Renal cortical epithelial cell (primary cell): ENCODE results near the gene NPTX2. TPM values are rescaled to one million over a fixed set of nuclear protein-coding genes. Genes with fewer than 3 reads are reported as not detected.
A peak's percentile ranks its signal among the peaks of the same experiment; 100 is the strongest.
"Not testable (repeated sequence)": the region's sequence is repeated elsewhere in the genome, so short reads cannot be mapped to it uniquely, and the experiment has no call there.

Source experiments
- DNase-seq: peaks from one replicate; pipeline ENCODE4 v3.0.0-alpha.2; 2011; ENCODE audit warnings: low read depth
- total RNA-seq: library from RNA; depleted of rRNA; stranded (reverse); fragments of >200 nt; gene quantifications from 2 replicates; pipeline ENCODE4 v1.2.3, GENCODE V29; 2014

Gene NPTX2
- total RNA-seq: 0.35 TPM in 1 of 2 replicates, not detected in the other

DNA sequence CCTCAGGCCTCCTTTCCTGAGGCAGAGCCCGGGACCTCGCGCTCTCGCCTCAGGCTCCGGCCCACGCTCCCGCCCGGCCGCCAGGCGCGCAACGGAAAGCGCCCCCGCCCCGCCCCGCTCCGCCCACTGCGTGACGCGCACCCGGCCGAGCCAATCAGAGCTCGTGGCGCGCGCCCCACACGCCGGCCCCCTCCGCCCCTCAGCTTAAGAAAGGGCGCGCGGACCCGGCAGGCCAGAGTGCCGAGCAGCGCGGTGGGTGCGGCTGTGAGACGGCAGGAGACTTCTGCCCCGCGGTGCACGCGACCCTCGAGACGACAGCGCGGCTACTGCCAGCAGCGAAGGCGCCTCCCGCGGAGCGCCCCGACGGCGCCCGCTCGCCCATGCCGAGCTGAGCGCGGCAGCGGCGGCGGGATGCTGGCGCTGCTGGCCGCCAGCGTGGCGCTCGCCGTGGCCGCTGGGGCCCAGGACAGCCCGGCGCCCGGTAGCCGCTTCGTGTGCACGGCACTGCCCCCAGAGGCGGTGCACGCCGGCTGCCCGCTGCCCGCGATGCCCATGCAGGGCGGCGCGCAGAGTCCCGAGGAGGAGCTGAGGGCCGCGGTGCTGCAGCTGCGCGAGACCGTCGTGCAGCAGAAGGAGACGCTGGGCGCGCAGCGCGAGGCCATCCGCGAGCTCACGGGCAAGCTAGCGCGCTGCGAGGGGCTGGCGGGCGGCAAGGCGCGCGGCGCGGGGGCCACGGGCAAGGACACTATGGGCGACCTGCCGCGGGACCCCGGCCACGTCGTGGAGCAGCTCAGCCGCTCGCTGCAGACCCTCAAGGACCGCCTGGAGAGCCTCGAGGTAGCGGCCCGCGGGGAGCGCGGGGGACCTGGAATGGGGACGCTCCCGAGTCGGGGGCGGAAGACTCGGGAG lies at the start of gene NPTX2:
Gene NPTX2, plus strand, starts transcription at position 235 of the 909 bp plus-strand sequence. Its CDS starts 177 bp downstream, at position 412.
- DNase-seq: no peak

DNA sequence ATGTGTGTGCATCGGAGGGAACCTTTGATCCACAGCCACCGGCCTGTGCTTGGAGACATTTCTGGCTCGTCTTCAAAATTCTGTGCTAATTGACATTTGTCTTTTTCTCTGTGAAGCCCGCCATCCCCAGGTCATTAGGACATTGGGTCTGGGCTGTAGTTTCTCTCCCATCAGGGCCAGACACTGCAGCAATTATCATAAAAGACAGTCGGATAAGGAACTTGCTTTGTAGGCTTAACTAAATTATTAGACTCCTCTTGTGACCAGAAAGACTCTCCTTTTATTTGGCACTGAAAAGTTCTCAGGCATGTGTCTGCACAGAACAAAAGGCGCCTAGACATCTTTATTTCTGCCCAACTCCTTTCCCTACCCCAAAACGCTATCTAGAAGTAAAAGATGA lies 49.1 kb upstream of the NPTX2 start:
- no peak for DNase-seq

DNA sequence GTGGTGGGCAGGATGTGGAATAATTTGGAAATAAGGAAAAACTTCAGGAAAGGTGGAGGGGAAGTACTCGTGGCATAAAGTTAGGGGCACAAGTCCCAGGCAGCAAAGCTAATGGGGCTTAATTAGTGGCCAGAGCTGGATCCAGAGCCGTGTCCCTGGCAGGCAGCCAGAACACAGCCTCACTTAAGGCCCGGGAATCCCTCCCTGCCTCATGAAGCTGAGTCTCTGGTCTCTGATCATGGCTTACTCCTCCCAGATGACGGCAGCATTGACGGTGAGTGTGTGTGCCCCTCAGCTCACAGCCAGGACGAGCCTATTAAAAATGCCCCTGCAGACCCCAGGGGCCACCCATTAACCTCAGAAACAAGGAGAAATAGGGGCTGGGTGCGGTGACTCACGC lies 48.2 kb upstream of the NPTX2 start:
- no peak for DNase-seq

DNA sequence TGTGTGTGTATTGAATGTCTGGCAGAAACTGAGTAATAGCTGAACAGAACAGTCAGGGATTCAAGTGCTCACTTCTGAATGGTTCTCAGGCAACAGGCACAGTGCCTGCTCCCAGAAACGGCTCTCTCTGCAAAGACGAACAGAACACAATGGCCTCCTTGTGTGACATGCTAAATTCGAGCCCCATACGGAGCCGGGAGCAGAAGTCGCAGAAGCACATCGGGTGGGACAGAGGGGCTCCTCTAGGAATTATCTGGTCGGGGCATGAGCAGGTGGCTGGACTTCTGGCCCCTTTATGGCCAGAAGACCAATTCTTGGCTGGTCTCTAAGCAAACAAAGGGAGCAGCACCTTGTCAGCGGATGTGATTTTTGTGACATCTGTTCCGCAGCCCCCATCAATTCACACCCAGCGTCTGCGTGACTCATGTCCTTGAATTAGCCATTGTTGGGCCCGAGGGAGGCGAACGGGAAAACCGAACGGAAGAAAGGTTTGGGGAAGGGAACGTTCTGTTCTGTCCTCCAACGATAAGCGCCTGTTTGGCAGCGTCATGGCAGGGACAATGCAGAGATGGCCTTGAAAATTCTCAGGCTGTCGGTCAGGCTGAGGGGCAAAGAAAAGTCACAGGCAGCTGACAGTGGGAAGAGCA lies 47.3 kb upstream of the NPTX2 start:
- no peak for DNase-seq

- no peak for DNase-seq
Measured at GRCh38 chr7:98571006-98571405, 46.1 kb upstream of the NPTX2 start.

DNA sequence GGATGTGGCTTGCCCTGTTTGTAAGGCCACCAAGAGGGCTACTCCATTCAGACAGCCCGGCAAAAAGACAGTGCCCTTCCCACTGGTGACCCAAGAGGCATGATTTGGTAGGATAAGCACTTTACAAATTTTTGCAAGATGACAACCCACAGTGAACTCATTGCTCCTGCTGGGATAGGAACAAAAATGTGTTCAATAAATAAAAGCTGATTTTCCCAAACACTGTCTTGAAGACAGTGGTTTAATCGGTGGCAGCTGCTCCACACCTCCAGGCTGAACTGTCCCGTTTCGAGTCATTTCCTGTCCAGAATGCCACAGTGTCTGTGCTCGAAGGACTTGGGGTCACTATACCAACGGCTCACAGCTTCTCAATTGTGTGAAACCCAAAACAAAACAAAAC lies 45.1 kb upstream of the NPTX2 start:
- DNase-seq: no peak

DNA sequence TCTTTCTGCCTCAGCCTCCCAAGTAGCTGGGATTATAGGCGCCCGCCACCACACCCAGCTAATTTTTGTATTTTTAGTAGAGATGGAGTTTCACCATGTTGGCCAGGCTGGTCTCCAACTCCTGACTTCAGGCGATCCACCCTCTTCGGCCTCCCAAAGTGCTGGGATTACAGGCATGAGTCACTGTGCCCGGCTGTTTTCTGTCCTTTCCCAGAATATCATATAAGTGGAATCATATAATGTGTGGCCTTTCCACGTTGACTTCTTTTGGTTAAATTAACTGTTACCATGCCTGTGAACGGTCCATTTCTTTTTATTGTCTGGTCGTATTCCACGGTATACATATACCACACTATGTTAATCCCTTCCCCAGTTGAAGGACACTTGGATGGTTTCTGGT lies 44.4 kb upstream of the NPTX2 start:
- not testable (repeated sequence) for DNase-seq

DNA sequence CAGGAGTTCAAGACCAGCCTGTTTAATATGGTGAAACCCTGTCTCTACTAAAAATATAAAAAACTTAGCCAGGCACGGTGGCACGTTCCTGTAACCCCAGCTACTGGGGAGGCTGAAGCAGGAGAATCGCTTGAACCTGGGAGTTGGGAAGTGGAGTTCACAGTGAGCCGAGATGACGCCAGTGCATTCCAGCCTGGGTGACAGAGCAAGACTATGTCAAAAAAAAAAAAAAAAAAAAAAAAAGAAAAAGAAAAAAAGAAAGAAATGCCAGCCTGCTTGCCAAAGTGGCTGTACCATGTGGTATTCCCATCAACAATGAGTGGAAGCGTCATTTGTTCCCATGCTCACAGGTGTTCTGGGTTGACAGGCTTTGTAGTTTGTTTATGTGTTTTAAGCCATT lies 43.3 kb upstream of the NPTX2 start:
- no peak for DNase-seq

- DNase-seq: no peak
Measured at GRCh38 chr7:98575878-98576277, 41.2 kb upstream of the NPTX2 start.

DNA sequence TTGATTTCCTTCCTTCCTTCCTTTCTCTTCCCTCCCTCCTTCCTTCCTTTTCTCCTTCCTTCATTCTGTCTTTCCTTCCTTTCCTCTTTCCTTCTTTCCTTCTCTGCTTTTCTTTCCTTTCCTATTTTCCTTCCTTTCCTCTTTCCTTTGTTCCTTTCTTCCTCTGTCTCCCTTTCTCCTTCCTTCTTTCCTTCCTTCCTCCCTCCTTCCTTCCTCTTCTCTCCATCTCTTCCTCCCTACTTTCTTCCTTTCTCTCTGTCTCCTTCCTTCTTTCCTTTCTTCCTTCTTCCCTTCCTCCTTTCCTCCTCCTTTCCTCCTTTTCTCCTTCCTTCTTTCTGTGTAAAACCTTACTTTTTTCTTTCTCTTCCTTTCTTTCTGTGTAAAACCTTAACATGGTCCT lies 32.3 kb upstream of the NPTX2 start:
- no peak for DNase-seq

DNA sequence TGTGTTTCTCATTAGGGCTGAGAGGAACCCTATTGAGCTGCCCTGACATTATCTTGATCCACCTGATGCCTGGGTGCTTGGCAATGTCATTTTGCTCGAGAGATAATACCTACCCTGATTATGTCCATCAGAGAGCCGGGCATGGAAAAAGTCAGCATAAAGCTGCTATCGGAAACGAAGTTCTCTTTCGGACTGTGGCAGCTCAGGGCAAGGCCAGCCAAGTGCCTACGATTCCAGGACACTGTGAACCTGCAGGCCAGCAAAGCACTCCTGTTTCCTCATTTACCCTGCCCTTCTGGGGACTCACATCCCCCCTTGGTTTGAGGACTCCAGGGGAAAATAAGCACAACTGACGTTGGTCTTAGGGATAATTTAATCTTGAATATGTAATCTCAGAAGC lies 25.2 kb upstream of the NPTX2 start:
- DNase-seq: no peak

DNA sequence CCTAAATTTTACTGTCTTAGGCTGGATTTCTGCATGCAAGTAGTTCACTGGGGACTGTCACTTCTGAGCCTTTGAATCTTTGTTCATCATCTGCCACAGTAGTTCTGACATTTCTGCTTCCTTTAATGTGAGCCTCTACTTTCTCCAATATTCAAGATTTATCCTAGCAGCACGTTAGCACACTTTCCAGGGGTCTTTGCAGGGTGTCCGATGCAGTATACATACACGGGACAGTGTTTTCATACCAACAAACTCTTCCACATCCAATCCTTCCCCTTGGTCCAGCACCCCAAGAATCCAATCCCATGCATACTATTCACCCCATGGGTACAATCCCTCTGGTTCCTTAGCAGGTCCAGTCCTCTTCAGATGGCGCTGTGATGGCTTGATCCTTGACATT lies 22.7 kb upstream of the NPTX2 start:
- no peak for DNase-seq

- no peak for DNase-seq
Measured at GRCh38 chr7:98594787-98595186, 22.3 kb upstream of the NPTX2 start.

- DNase-seq: no peak
Measured at GRCh38 chr7:98598846-98599615, 18.1 kb upstream of the NPTX2 start.

- no peak for DNase-seq
Measured at GRCh38 chr7:98599886-98600285, 17.2 kb upstream of the NPTX2 start.

DNA sequence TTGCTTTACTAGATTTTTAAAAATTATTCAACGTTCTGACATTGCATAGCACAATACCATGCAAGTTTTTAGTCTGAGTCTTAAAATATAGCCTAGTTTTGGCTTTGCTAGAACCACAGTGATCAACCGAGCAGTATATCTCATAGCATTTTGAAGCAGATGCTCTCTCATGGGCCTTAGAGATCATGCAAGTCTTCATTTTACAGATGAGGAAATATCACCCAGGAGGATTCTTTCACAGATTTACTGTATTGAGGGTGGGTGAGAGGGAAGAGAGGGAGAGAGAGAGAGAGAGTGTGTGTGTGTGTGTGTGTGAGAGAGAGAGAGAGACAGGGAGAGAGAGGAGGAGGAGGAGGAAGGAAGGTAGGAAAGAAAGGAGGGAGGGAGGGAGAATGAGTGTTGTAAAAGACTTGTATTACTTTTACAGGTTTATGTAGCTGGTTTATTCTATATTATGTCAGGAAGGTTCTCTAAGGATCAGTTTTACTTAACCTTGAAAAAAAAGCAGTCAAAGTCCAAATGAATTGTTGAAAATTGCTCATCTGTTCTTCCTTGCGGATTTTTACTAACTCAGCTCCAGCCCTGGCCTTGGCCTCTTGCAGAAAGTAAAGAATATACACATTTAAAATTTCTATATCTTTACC lies 14.2 kb upstream of the NPTX2 start:
- DNase-seq: no peak

DNA sequence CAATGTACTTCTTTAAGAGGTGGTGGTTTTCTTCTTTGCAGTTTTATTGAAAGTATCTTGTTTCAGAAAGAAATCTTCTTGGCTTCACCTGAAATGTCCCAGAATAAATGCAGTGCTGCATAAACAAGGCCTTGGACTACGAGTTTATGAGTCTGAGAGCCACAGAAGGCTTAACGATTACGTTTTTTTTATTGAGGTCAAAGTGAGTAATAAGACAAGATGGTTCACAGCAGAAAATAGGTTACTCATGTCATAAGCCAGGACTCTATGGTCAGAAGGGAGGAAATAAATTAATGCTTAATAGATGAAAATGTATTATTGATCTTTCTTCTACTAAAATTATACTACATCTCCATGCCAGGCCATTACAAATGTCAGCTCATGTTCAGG lies 13.7 kb upstream of the NPTX2 start:
- DNase-seq: no peak

- DNase-seq: peak; percentile 9
Measured at GRCh38 chr7:98613601-98614425, 3.3 kb upstream of the NPTX2 start.

DNA sequence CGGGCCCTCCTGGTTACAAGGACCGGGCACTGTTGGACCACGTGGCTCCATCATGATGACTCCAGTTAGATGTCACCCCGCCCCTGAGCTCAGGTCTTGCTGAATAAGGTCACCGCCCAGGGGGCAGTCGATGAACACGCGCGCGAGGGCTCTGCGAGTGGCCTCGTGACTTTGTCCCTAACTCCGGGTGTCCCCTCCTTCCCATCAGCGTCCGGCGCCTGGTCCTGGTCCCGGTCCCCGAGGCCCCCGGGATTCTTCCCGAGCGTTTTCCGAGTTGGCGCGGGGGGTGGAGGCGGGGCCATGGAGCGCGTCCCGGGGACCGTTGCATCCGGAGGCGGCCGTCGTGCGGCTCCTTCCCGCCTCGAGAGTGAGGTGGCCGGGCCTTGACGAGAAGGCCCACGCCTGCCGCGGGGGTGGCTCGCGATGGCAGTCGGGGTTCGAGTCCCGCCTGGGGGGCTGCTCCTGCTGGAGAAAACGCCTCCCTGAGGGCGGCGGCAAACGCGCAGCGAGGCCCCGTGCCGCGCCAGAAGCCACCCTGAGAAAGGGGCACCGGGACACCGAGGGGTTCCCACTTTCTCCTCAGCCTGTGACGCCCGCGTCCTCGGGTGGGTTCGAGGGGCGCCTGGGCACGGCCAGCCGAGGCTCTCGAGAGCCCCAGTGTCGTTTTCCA lies 569 bp upstream of the NPTX2 start:
- no peak for DNase-seq

DNA sequence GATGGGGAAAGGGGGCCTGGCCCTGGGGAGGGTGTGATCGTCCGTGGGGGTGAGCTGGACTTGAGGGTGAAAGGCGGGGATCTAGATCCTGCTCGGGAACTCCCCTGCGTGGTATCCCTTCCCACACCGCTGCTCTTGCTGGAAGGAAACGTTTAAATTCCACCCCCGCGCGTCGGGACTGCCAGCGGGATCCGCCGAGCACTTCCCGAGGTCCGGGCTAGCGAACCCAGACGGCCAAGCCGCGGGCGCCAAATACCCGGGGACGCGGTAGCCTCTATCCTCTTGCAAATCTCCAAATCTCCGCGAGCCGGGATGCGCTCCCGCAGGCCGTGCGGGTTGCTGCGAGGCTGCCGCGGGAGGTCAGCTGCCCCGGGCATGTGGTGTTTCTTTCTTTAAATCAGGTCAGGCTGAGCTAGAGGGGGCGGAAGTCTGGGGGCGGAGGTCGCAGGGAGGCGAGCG lies 904 bp downstream of the NPTX2 start:
- no peak for DNase-seq
